IPS-11a (cell line): ENCODE data around the gene RBL2.
A peak's percentile ranks its signal among the peaks of the same experiment; 100 is the strongest.
"Not testable (repeated sequence)": the region's sequence is repeated elsewhere in the genome, so short reads cannot be mapped to it uniquely, and the experiment has no call there.

Experiments used
- H3K4me3 ChIP-seq: one replicate; pipeline ENCODE4 v1.5.1; 2013; ENCODE audit warnings: low read depth, low read length, control low read depth

RBL2 gene, protein sequence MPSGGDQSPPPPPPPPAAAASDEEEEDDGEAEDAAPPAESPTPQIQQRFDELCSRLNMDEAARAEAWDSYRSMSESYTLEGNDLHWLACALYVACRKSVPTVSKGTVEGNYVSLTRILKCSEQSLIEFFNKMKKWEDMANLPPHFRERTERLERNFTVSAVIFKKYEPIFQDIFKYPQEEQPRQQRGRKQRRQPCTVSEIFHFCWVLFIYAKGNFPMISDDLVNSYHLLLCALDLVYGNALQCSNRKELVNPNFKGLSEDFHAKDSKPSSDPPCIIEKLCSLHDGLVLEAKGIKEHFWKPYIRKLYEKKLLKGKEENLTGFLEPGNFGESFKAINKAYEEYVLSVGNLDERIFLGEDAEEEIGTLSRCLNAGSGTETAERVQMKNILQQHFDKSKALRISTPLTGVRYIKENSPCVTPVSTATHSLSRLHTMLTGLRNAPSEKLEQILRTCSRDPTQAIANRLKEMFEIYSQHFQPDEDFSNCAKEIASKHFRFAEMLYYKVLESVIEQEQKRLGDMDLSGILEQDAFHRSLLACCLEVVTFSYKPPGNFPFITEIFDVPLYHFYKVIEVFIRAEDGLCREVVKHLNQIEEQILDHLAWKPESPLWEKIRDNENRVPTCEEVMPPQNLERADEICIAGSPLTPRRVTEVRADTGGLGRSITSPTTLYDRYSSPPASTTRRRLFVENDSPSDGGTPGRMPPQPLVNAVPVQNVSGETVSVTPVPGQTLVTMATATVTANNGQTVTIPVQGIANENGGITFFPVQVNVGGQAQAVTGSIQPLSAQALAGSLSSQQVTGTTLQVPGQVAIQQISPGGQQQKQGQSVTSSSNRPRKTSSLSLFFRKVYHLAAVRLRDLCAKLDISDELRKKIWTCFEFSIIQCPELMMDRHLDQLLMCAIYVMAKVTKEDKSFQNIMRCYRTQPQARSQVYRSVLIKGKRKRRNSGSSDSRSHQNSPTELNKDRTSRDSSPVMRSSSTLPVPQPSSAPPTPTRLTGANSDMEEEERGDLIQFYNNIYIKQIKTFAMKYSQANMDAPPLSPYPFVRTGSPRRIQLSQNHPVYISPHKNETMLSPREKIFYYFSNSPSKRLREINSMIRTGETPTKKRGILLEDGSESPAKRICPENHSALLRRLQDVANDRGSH

DNA sequence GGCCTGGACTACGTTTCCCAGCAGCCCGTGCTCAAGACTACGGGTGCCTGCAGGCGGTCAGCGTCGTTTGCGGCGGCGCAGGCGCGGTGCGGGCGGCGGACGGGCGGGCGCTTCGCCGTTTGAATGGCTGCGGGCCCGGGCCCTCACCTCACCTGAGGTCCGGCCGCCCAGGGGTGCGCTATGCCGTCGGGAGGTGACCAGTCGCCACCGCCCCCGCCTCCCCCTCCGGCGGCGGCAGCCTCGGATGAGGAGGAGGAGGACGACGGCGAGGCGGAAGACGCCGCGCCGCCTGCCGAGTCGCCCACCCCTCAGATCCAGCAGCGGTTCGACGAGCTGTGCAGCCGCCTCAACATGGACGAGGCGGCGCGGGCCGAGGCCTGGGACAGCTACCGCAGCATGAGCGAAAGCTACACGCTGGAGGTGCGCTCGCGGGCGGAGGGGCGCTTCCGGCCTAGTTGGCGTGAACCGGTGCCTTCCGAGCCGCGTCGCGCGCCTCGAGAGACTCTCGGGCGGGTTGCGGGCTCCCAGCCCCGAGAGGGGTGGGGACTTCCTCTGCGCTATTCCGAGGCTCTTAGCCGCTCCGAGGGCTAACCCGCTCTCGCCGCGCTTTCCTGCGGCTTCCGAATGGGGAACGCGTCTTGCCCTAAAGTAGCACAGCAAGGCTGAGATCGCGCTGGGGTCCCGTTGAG lies at the start of gene RBL2:
Gene RBL2, plus strand, starts transcription at position 95 of the 689 bp plus-strand sequence. Its CDS starts 86 bp downstream, at position 181.
- peak within 1 kb of the TSS; percentile 77 for H3K4me3 ChIP-seq

DNA sequence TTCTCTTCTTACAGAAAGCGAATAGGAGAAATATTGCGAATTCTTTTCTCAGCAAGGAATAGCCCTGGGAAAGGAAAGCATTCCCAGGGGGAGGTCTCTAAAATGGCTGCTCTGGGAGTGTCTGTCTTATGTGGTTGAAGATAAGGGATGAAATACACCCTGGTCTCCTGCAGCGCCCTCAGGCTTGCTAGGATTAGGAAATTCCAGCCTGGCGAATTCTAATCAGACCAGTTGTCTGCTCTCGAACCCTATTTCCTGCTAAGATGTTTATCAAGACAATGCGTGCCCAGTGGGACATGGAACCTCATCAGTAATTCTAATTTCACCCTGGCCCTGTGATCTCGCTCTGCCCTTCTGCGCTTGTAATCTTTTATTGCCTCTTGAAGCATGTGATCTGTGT lies 49.7 kb upstream of the RBL2 start:
- H3K4me3 ChIP-seq: not testable (repeated sequence)

DNA sequence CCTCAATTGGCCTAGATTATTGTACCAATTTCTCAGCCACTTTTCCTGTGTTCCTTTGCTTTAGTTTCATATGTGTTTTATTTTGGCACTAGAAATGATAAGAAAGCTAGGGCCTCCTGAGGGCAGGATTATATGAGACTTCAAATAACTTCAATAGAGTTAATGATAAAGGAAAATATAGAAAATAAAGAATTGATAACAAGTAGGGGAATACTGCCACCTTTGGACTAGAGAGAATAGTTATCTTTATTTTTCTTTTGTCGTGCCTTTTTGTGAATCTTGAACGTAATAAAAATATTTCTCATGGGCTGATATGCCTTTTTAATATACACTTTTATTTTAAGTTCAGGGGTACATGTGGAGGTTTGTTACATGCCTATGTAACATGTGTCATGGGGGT lies 29.3 kb upstream of the RBL2 start:
- no peak overlapping the region for H3K4me3 ChIP-seq

DNA sequence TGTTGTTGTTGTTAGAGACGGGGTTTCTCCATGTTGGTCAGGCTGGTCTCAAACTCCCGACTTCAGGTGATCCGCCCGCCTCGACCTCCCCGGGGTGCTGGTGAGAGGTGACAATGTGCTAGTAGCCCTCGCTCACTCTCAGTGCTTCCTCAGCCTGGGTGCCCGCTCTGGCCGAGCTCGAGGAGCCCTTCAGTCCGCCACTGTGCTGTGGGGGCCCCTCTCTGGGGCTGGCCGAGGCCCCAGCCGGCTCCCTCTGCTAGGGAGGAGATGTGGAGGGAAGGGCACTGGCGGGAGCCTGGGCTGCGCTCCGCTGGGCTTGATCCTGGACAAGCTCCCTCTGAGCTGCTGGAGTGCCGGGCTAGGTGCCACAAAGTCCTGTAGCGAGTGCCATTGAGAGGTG lies 21.7 kb upstream of the RBL2 start:
- no peak overlapping the region for H3K4me3 ChIP-seq

DNA sequence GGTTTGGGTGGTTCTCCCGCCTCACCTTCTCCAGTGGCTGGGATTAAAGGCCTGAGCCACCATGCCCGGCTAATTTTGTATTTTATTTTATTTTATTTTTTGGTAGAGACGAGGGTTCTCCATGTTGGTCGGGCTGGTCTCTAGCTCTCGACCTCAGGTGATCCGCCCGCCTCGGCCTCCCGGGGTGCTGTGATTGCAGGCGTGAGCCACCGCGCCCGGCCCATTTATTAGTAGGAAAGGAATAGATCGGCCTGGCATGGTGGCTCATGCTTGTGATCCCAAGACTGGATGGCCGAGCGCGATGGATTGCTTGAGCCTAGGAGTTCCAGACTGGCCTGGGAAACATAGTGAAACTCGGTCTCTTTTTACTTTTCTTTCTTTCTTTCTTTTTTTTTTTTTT lies 20.4 kb upstream of the RBL2 start:
- H3K4me3 ChIP-seq: no peak overlapping the region

DNA sequence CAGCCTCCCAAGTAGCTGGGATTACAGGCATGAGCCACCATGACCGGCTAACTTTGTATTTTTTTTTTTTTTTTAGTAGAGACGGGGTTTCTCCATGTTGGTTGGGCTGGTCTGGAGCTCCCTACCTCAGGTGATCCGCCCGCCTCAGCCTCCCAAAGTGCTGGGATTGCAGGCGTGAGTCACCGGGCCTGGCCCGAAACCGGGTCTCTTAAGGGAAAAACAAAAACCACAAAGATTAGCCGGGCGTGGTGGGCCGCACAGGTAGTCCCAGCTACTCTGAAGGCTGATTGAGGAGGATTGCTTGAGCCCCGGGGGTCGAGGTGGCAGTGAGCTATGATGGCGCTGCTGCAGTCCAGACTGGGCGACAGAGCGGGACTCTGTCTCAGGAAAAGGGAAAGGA lies 19.9 kb upstream of the RBL2 start:
- H3K4me3 ChIP-seq: no peak overlapping the region

DNA sequence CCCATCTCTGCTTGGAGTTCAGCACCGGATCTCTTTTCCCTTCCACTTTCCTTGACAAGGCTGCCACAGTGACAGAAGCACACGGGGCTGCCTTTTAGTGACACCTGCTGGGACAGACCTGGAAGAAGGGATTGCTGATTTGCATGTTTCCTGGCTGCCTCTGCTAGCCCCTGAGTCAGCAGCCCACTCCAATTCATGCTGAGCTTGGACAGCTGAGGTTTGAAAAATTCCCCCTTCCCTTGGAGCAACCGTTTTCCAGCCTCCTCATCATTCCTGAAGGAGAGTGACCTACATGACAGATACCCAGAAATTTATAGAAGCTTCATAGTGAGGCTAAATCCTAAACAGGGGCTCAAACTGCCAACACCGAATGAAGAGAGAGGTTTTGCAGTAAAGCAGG lies 18.8 kb upstream of the RBL2 start:
- H3K4me3 ChIP-seq: no peak overlapping the region

DNA sequence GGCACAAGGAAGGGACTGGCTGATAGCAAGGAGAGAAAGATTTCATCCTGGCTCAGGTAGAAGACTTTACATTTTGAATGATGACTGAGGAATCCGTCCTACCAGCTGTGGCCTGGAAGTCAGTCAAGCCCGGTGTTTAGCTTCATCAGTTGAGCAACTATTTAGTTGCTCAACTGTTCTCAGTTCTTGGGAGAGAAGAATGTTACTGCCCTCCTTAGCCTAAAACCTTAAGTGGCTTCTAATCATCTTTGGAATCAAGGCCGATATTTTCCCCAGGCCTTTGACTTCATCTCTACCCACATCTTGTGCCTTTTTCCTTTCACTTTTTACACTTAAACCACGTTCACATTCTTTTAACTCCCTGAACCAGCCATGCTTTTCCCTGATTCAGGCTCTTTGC lies 17.3 kb upstream of the RBL2 start:
- no peak overlapping the region for H3K4me3 ChIP-seq

DNA sequence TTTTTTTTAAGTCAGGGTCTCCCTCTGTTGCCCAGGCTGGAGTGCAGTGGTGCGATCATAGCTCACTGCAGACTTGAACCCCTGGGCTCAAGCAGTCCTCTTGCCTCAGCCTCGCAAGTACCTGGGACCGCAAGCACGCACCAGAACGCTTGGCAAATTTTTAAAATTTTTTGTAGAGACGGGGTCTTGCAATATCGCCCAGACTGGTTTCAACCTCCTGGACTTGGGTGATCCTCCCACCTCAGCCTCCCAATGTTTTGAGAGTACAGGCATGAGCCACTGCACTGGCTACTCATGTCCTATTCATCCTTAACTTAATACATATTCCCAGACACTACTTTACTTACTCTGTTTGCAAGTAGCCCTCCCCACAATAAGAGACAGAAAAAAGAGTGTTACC lies 16.3 kb upstream of the RBL2 start:
- H3K4me3 ChIP-seq: no peak overlapping the region

DNA sequence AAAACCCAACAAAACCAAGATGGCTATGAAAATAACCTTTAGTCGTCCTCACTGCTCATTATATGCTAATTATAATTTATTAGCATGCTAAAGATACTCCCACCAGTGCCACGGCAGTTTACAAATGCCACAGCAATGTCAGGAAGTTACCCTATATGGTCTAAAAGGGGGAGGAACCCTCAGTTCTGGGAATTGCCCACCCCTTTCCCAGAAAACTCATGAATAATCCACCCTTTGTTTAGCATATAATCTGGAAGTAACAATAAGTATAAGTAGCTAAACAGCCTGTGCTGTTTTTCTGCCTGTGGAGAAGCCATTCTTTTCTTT lies 14.9 kb upstream of the RBL2 start:
- H3K4me3 ChIP-seq: not testable (repeated sequence)

DNA sequence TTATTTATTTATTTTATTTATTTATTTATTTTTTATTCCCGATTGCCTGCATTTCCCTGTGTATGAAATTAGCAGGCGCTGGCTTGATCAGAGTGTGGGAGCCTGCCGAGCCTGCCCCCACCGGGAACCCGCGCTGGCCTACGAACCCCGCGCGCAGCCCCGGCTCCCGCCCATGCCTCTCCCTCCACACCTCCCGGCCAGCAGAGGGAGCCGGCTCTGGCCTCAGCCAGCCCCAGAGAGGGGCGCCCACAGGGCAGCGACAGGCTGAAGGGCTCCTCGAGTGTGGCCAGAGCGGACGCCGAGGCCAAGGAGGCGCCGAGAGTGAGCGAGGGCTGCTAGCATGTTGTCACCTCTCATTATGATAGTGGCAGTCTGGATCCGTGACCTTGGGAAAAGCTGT lies 13.0 kb upstream of the RBL2 start:
- no peak overlapping the region for H3K4me3 ChIP-seq

DNA sequence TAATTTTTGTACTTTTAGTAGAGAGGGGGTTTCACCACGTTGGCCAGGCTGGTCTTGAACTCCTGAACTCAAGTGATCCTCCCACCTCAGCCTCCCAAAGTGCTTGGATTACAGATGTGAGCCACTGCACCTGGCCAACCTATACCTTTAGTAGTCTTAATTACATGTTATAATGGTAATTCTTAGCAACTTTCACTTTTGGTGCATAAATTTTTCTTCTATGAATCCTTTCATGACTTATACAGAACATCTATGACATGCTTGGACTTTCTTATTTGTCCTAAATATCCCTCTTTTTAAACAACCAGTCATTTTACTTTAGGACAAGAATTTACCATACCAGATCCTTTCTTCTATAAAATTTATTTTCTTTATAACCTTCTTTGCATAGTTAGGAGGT lies 10.3 kb upstream of the RBL2 start:
- not testable (repeated sequence) for H3K4me3 ChIP-seq

DNA sequence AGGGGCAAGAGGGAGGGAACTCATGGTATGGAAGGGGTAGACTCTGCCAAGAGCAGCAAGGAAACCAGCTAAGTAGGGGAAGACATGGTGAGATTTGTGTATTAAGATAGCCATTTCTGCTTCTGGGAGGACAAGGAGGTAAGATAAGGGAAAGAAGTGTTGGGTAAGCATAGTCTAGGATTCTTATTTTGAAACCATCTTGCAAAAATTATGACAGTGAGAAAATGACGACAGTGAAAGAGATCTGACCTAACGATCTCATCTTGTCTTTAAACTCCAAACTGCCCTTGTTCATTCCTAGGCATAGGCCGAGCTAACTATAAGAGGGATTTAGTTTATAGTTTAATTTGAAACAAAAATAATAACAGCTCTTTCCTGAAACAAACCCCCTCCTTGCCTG lies 5.6 kb upstream of the RBL2 start:
- H3K4me3 ChIP-seq: no peak overlapping the region

DNA sequence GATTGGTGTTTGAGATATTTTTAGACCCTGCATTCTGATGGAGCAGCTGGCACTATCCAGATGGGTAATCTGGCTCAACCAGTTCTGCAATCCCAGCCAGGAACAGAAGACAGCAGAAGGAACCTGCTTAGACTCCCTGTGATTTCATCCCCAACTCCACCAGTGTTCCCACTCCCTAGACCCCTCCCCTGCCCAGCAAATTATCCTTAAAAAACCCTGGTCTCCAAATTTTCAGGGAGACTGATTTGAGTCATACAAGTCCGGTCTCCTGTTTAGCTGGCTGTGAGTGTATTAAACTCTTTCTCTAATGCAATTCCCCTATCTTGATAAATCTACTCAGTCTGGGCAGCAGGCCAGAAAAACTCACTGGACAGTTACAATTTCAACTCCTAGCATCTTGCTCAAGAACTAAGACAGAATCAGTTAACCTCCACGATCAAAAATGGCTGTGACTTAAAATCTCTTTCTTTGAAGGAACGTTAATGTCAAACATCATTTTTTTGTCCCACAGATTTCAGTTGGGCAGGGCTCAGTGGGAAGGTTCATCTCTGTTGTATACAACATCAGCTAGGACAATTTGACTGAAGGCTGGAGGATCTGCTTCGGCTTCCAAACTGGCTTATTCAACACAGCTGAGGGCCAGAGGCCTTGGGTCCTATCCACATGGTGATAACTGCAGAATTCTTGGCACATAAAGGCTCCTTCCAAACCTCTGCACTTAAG lies 4.9 kb upstream of the RBL2 start:
- no peak overlapping the region for H3K4me3 ChIP-seq

DNA sequence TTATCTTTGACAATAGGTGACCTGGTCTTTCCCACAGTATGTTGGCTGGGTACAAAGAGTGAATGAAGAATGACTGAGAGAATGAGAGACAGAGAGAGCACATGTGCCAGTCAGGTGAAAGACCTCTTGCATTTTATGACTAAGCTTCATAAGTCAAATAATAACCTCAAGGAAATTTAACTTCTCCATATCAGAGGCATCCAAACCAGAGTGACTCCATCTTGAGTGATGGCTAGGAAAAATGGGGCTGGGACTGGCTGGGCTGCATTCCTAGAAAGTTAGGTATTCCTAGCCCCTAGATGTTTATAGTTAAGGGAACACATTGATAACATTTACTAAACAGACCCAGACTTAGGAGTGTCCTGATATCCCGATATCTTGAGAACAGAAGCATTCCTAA lies 3.9 kb upstream of the RBL2 start:
- no peak overlapping the region for H3K4me3 ChIP-seq

DNA sequence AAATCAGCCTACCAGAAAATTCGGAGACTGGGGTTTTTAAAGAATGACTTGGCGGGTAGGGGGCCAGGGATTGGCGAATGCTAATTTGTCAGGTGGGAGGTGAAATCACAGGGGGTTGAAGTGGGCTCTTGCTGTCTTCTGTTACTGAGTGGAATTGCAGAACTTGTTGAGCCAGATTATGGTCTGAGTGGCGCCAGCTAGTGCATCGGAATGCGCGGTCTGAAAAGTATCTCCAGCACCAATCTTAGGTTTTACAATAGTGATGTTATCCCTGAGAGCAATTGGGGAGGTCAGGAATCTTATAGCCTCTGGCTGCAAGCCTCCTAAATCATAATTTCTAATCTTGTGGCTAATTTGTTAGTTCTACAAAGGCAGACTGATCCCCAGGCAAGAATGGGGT lies 762 bp upstream of the RBL2 start:
- no peak overlapping the region for H3K4me3 ChIP-seq

DNA sequence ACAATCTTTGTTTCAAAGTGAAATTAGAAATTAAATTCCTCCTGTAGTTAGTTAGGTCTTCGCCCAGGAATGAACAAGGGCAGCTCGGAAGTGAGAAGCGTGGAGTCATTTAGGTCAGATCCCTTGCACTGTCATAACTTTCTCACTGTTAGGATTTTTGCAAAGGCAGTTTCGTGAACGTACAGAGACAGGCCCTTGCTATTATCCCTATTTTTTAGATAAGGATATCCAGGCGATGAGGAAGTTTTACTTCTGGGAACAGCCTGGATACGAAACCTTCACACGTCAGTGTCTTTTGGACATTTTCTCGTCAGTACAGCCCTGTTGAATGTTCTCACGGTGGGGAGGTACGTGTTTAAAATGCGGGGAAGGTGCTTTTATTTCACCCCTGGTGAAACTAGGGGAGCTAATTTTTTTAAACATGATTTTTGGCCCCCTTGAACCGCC lies 318 bp upstream of the RBL2 start:
- peak overlapping the region; percentile 77 for H3K4me3 ChIP-seq

DNA sequence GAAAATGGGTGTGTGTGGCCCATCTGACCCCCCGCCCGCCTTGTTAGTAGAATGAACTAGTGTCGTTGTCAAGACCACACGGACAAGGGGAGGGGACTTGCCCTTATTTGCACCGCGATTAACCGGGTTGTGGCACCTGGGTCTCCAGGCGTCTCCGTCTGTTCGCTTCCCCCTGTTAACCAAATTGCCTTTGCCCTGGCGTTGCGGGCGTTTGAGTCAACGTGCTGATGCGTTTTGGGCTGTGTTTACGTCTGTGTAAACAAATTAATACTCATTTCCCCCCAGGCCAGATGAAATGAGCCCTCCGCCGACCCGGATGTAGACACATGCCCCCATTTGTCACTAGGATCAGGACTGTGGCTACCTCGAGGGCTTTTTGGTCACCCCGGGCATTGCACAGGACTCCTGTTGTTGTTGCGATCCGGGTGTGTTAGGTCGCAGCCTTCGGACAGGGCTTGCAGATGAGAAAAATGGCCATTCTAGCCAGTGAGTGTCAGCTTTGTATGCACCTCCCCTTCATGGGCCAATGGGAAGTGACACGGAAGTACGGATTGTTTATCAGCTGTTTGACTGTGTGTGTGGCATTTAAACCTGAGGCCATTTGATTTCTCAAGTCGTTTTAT lies 906 bp downstream of the RBL2 start:
- H3K4me3 ChIP-seq: peak overlapping the region; percentile 77

DNA sequence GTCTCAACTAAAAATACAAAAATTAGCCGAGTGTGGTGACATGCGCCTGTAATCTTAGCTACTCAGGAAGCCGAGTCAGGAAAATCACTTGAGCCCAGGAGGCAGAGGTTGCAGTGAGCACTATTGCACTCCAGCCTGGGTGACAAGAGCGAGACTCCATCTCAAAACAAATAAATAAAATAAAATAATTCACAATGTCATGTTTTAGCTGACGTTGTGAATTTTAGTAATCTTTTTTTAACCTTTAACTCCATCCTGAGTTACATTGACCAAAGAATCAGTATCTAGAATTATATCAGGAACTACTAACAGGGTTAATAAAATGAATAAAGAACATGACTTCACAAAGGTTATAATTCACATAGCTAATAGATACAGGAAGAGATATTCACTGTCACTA lies 5.9 kb downstream of the RBL2 start:
- no peak overlapping the region for H3K4me3 ChIP-seq

DNA sequence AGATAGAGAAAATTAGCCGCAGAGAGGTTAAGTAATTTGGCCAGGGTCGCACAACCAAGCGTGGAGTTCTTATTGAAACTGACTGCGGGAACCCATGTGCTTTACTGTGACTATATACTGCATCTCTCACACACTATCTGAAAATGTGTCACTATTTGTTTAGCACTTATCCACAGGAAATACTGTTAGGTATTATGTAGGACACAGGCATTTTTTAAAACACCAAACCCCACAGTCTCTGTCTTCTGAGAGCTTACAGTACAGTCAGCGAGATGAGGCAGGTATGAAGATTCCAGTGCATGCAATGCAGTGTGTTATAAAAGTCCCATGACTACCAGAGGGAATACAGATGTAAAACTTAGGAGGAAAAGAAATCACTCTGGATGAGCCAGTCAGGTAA lies 11.3 kb downstream of the RBL2 start:
- H3K4me3 ChIP-seq: no peak overlapping the region
